Measurements from ENCODE around the gene HPGDS. TPM values are rescaled to one million over a fixed set of nuclear protein-coding genes. Genes with fewer than 3 reads are reported as not detected.
"Not testable (repeated sequence)": the region's sequence is repeated elsewhere in the genome, so short reads cannot be mapped to it uniquely, and the experiment has no call there.

Gene HPGDS
- total and polyA plus RNA-seq, 2 experiments from 2014 or later = not detected

GRCh38 chr4:94302191-94302590 is 40.4 kb downstream of the HPGDS start:
- in situ Hi-C loops (cut with MboI) = no loop called here
- Histone ChIP-seq H3K27me3 (replicated peaks; ENCODE audit: insufficient read depth) (no peaks in the 10 kb centered on the region), H3K36me3 (ENCODE audit: low read depth) (no peaks in the 10 kb centered on the region), H3K4me2 (ENCODE audit: unreplicated experiment) (no peak overlapping the region), H2AFZ (no peak overlapping the region), H3K27ac (no peak overlapping the region), H3K9me3 (ENCODE audit: low read depth) (no peaks in the 10 kb centered on the region), H3K4me3 (no peak overlapping the region), H4K20me1 (ENCODE audit: insufficient read depth) (no peaks in the 10 kb centered on the region), H3F3A (ENCODE audit: insufficient read depth) (no peaks in the 10 kb centered on the region), H3K9ac (no peak overlapping the region), H3K9me2 (ENCODE audit: insufficient read depth) (no peaks in the 10 kb centered on the region), H3K79me2 (ENCODE audit: insufficient read depth) (no peaks in the 10 kb centered on the region), H3K4me1 (ENCODE audit: insufficient read depth) (peaks cover 5% of the 10 kb centered on the region; the same call in 1 of the 2 replicates)
- 98% methylated on average over 2 of the region's 2 CpGs for WGBS, 2 experiments (ENCODE audit: low coverage in 1 of 2, low lambda C conversion rate in 2 of 2, missing lambda C conversion rate in 2 of 2)
- TF ChIP-seq EZH2 (IDR thresholded peaks at IDR 0.05; ENCODE audit: insufficient read depth, poor library complexity, severe bottlenecking) (no peak), EZH2phosphoT487 (IDR thresholded peaks at IDR 0.05; ENCODE audit: insufficient read depth, low read depth) (no peak)
- no peak for DNase-seq

DNA sequence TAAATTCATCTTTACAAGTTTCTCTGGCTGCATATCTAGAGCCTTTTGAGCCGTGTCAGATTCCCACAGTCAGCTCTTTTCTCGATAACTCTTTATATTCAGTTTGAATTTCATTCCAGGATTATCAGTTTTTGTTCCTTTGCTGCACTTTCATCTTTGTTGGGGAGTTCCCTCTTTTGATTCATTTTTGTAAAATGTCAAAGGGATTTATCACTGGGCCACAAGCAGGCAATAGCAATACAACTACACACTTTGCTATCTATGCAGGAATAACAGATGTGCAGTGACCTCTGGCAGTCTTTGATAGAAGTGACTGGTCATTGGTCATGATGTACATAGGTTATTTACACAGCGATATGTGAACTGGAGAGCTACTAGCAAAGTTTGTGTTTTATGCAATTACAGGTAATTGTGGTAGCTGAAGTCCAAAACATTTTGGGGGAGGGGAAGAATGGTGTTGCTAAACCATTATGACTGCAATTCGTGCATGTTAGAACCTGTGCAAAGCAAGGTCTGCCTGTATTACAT is 43.8 kb downstream of the HPGDS start:
- Histone ChIP-seq H3F3A (ENCODE audit: insufficient read depth) (no peaks in the 10 kb centered on the region), H3K9me3 (ENCODE audit: low read depth) (no peaks in the 10 kb centered on the region), H3K4me1 (ENCODE audit: insufficient read depth) (no peaks in the 10 kb centered on the region), H4K20me1 (ENCODE audit: insufficient read depth) (no peaks in the 10 kb centered on the region), H3K9ac (no peak overlapping the region), H2AFZ (no peak overlapping the region), H3K4me2 (ENCODE audit: unreplicated experiment) (no peak overlapping the region), H3K27me3 (replicated peaks; ENCODE audit: insufficient read depth) (no peaks in the 10 kb centered on the region), H3K79me2 (ENCODE audit: insufficient read depth) (no peaks in the 10 kb centered on the region), H3K27ac (no peak overlapping the region), H3K36me3 (ENCODE audit: low read depth) (no peaks in the 10 kb centered on the region), H3K9me2 (ENCODE audit: insufficient read depth) (no peaks in the 10 kb centered on the region), H3K4me3 (no peak overlapping the region)
- WGBS, 2 experiments (ENCODE audit: low coverage in 1 of 2, low lambda C conversion rate in 2 of 2, missing lambda C conversion rate in 2 of 2) = 82 to 85% methylated on average over 4 of the region's 4 CpGs
- TF ChIP-seq EZH2phosphoT487 (IDR thresholded peaks at IDR 0.05; ENCODE audit: insufficient read depth, low read depth) = no peak
- TF ChIP-seq EZH2 (IDR thresholded peaks at IDR 0.05; ENCODE audit: insufficient read depth, poor library complexity, severe bottlenecking) = no peak
- in situ Hi-C loops (cut with MboI) = no loop called here
- no peak for DNase-seq

DNA sequence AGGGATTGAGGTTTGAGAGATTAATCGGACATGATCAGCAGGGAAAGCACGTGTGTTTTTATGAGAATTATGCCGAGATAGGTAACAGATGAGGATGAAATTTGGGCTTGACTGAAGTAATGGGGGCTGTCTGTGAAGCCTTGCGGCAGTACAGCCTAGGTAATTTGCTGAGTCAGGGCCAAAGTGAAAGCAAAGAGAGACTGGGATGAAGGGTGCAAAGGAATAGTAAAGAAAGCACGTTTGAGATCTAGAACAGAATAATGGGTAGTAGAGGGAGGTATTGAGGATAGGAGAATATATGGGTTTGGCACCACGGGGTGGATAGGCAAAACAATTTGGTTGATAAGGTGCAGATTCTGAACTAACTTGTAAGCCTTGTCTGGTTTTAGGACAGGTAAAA is 47.2 kb downstream of the HPGDS start:
- DNase-seq; H3K79me2 ChIP-seq (ENCODE audit: insufficient read depth); H3F3A ChIP-seq (ENCODE audit: insufficient read depth); H3K9me2 ChIP-seq (ENCODE audit: insufficient read depth); H2AFZ ChIP-seq; in situ Hi-C loops (cut with MboI); H3K36me3 ChIP-seq (ENCODE audit: low read depth); H3K27ac ChIP-seq; H3K4me3 ChIP-seq; H3K4me1 ChIP-seq (ENCODE audit: insufficient read depth); H3K9me3 ChIP-seq (ENCODE audit: low read depth); H4K20me1 ChIP-seq (ENCODE audit: insufficient read depth); H3K9ac ChIP-seq; H3K27me3 ChIP-seq (replicated peaks; ENCODE audit: insufficient read depth); H3K4me2 ChIP-seq (ENCODE audit: unreplicated experiment): not testable (repeated sequence)
- 87 to 90% methylated on average over 6 of the region's 6 CpGs for WGBS, 2 experiments (ENCODE audit: low coverage in 1 of 2, low lambda C conversion rate in 2 of 2, missing lambda C conversion rate in 2 of 2)

- H3K9ac ChIP-seq; DNase-seq; H3K9me2 ChIP-seq (ENCODE audit: insufficient read depth); H3F3A ChIP-seq (ENCODE audit: insufficient read depth); H3K4me3 ChIP-seq; H2AFZ ChIP-seq; H3K27me3 ChIP-seq (replicated peaks; ENCODE audit: insufficient read depth); H3K4me2 ChIP-seq (ENCODE audit: unreplicated experiment); H3K9me3 ChIP-seq (ENCODE audit: low read depth); H3K27ac ChIP-seq; H4K20me1 ChIP-seq (ENCODE audit: insufficient read depth); H3K79me2 ChIP-seq (ENCODE audit: insufficient read depth); H3K4me1 ChIP-seq (ENCODE audit: insufficient read depth); in situ Hi-C loops (cut with MboI): not testable (repeated sequence)
- WGBS, 2 experiments (ENCODE audit: low coverage in 1 of 2, low lambda C conversion rate in 2 of 2, missing lambda C conversion rate in 2 of 2) = 92 to 98% methylated on average over 4 of the region's 4 CpGs
- H3K36me3 ChIP-seq (ENCODE audit: low read depth) = peaks cover 14% of the 10 kb centered on the region; the same call in 1 of the 2 replicates
Measured at GRCh38 chr4:94293981-94294380, 48.7 kb downstream of the HPGDS start.

- no peaks in the 10 kb centered on the region for H4K20me1 ChIP-seq (ENCODE audit: insufficient read depth)
- TF ChIP-seq EZH2 (IDR thresholded peaks at IDR 0.05; ENCODE audit: insufficient read depth, poor library complexity, severe bottlenecking) (no peak), EZH2phosphoT487 (IDR thresholded peaks at IDR 0.05; ENCODE audit: insufficient read depth, low read depth) (no peak)
- in situ Hi-C loops (cut with MboI) = no loop called here
- no peak overlapping the region for H3K27ac ChIP-seq
- H3K9me3 ChIP-seq (ENCODE audit: low read depth) = no peaks in the 10 kb centered on the region
- DNase-seq = no peak
- no peaks in the 10 kb centered on the region for H3K27me3 ChIP-seq (replicated peaks; ENCODE audit: insufficient read depth)
- no peak overlapping the region for H3K9ac ChIP-seq
- WGBS, 2 experiments (ENCODE audit: low coverage in 1 of 2, low lambda C conversion rate in 2 of 2, missing lambda C conversion rate in 2 of 2) = 75 to 83% methylated on average over 2 of the region's 2 CpGs
- no peak overlapping the region for H2AFZ ChIP-seq
- no peaks in the 10 kb centered on the region for H3K79me2 ChIP-seq (ENCODE audit: insufficient read depth)
- H3K9me2 ChIP-seq (ENCODE audit: insufficient read depth) = no peaks in the 10 kb centered on the region
- no peaks in the 10 kb centered on the region for H3K4me1 ChIP-seq (ENCODE audit: insufficient read depth)
- H3K4me2 ChIP-seq (ENCODE audit: unreplicated experiment) = no peak overlapping the region
- peaks cover 25% of the 10 kb centered on the region for H3K36me3 ChIP-seq (ENCODE audit: low read depth)
- H3K4me3 ChIP-seq = no peak overlapping the region
- H3F3A ChIP-seq (ENCODE audit: insufficient read depth) = no peaks in the 10 kb centered on the region
Measured at GRCh38 chr4:94290245-94290644, 52.4 kb downstream of the HPGDS start.

Measured in GM23248 (cell line).